B cell (primary cell): Measurements from ENCODE around the gene CTNNA2. TPM values are rescaled to one million over a fixed set of nuclear protein-coding genes. Genes with fewer than 3 reads are reported as not detected.

ENCODE experiments used
- ATAC-seq: fragments of 200-7000 bp; cut with Tn5 transposase; one replicate; pipeline ENCODE4 v1.10.0; 2021; ENCODE audit warnings: low read depth, mild to moderate bottlenecking, moderate number of reproducible peaks, moderate library complexity
- CTCF ChIA-PET: fragments of 350-600 bp; sonication (Branson Sonifier 250); formaldehyde crosslinking; loops from one replicate; lab custom pipeline; 2021; ENCODE audit warnings: antibody characterized with exemption, inconsistent platforms; lab: Charles Lee
- POLR2A ChIA-PET: fragments of 350-600 bp; sonication (Branson Sonifier 250); formaldehyde crosslinking; loops from one replicate; lab custom pipeline; 2021; ENCODE audit warnings: antibody characterized with exemption; lab: Charles Lee
- DNase-seq: peaks from one replicate; pipeline ENCODE4 v3.0.0; 2013
- H2AFZ ChIP-seq: 2 replicates; pipeline ENCODE4 v1.6.1; 2012; ENCODE audit warnings: mild to moderate bottlenecking, low read depth, low read length; ENCODE audit not compliant: insufficient read depth, poor library complexity, severe bottlenecking
- H3K27ac ChIP-seq, 2 donors: 1 replicate in 1 of 2; 2 replicates in 1 of 2; pipeline ENCODE4 v1.5.1; 2012 to 2013; ENCODE audit warnings: low read length in 2 of 2, mild to moderate bottlenecking in 2 of 2, moderate library complexity in 1 of 2
- H3K27me3 ChIP-seq, 4 experiments: fragments of 200-600 bp in 1 of 4; sonication (generic) in 1 of 4; replicated peaks in 1 of 4; 1 replicate in 2 of 4; 2 replicates in 2 of 4; pipeline versions ENCODE4 v1.6.1 to v1.7.0; 2013 to 2016; ENCODE audit warnings: low read length in 3 of 4, mild to moderate bottlenecking in 2 of 4, mixed read lengths in 1 of 4, moderate library complexity in 1 of 4; ENCODE audit not compliant: insufficient read depth in 4 of 4, control insufficient read depth in 3 of 4; ENCODE audit errors: control extremely low read depth in 1 of 4
- H3K36me3 ChIP-seq, 2 experiments: replicated peaks in 1 of 2; 1 replicate in 1 of 2; 2 replicates in 1 of 2; pipeline versions ENCODE4 v1.6.1 to v1.7.1; 2013; ENCODE audit warnings: low read length in 1 of 2; ENCODE audit not compliant: insufficient read depth in 2 of 2, control insufficient read depth in 1 of 2; ENCODE audit errors: control extremely low read depth in 1 of 2, extremely low read depth in 1 of 2
- H3K4me1 ChIP-seq, 2 donors: fragments of 200-600 bp in 1 of 2; sonication (generic) in 1 of 2; 1 replicate in 1 of 2; 2 replicates in 1 of 2; pipeline versions ENCODE4 v1.5.1 to v1.6.1; 2013 to 2017; ENCODE audit warnings: low read length in 2 of 2; ENCODE audit not compliant: control insufficient read depth in 2 of 2, insufficient read depth in 2 of 2
- H3K4me2 ChIP-seq: replicated peaks from 2 replicates; pipeline ENCODE3; 2012; ENCODE audit warnings: mild to moderate bottlenecking, low read depth, low read length; ENCODE audit not compliant: poor library complexity, severe bottlenecking
- H3K4me3 ChIP-seq, 5 experiments: fragments of 200-600 bp in 1 of 5; sonication (generic) in 1 of 5; 1 replicate in 3 of 5; 2 replicates in 2 of 5; pipeline versions ENCODE4 v1.5.1 to v1.7.0; 2011 to 2016; ENCODE audit warnings: low read length in 4 of 5, mild to moderate bottlenecking in 4 of 5, low read depth in 2 of 5, control low read depth in 1 of 5, moderate library complexity in 1 of 5; ENCODE audit not compliant: insufficient read depth in 1 of 5; ENCODE audit errors: control extremely low read depth in 1 of 5, extremely low read depth in 1 of 5
- H3K79me2 ChIP-seq: fragments of 200-600 bp; sonication (generic); one replicate; pipeline ENCODE4 v1.6.0; 2016; ENCODE audit warnings: low read length; ENCODE audit not compliant: control insufficient read depth, insufficient read depth
- H3K9ac ChIP-seq: fragments of 200-600 bp; sonication (generic); 2 replicates; pipeline ENCODE4 v1.6.1; 2017; ENCODE audit warnings: mild to moderate bottlenecking, low read length, moderate library complexity
- H3K9me3 ChIP-seq, 3 donors: one replicate each; pipeline versions ENCODE4 v1.6.1 to v1.7.1; 2013; ENCODE audit warnings: low read length in 2 of 3; ENCODE audit not compliant: control insufficient read depth in 2 of 3, insufficient read depth in 1 of 3; ENCODE audit errors: control extremely low read depth in 1 of 3
- H4K20me1 ChIP-seq: 2 replicates; pipeline ENCODE4 v1.6.0; 2012; ENCODE audit warnings: mild to moderate bottlenecking, low read length; ENCODE audit not compliant: insufficient read depth, control insufficient read depth, poor library complexity, severe bottlenecking
- H3K27ac Mint-ChIP-seq: one replicate; pipeline ENCODE4 v1.8.0; 2021; ENCODE audit warnings: mixed read lengths
- H3K27me3 Mint-ChIP-seq: one replicate; pipeline ENCODE4 v1.8.0; 2021; ENCODE audit warnings: mixed read lengths
- H3K4me1 Mint-ChIP-seq: one replicate; pipeline ENCODE4 v1.8.0; 2021; ENCODE audit warnings: mixed read lengths
- H3K4me3 Mint-ChIP-seq: one replicate; pipeline ENCODE4 v1.8.0; 2021; ENCODE audit warnings: mixed read lengths
- H3K9me3 Mint-ChIP-seq: one replicate; pipeline ENCODE4 v1.8.0; 2022; ENCODE audit warnings: mixed read lengths; ENCODE audit not compliant: insufficient read depth
- EZH2 ChIP-seq: IDR thresholded peaks from 2 replicates; pipeline ENCODE4 v1.6.1; 2012; ENCODE audit warnings: borderline replicate concordance, low read depth, mild to moderate bottlenecking, moderate library complexity, low read length; ENCODE audit not compliant: insufficient read depth, poor library complexity, severe bottlenecking
- WGBS: methylation state at CpG from one replicate; pipeline ENCODE4 v1.1.5; 2013; ENCODE audit warnings: missing lambda C conversion rate; ENCODE audit not compliant: insufficient coverage; 5-methylcytosine and 5-hydroxymethylcytosine counted together
- intact Hi-C: fragments of 100-400 bp; cut with micrococcal nuclease; formaldehyde crosslinking; loops from one replicate; pipeline ENCODE4 v1.10.0; 2022
- polyA plus RNA-seq: library from polyadenylated mRNA; depleted of rRNA; stranded (reverse); fragments of >200 nt; gene quantifications from 2 replicates; pipeline ENCODE4 v1.2.3, GENCODE V29; 2012
- total RNA-seq, 2 donors: library from RNA; stranded (reverse); fragments of 120-200 nt in 1 of 2; gene quantifications; 1 replicate in 1 of 2; 2 replicates in 1 of 2; pipeline versions ENCODE4 v1.2.3 to v1.2.4, GENCODE V29; 2013 to 2022
- TF ChIP-seq, protein P1 (sequence below): fragments of 200-600 bp; IDR thresholded peaks from one replicate; pipeline ENCODE4 v1.8.0; 2022; ENCODE audit warnings: antibody characterized with exemption, mild to moderate bottlenecking

The CTNNA2 gene
- total and polyA plus RNA-seq, 2 donors (not counting 1 experiment from before 2014, with no cell fraction given), result not detected

DNA sequence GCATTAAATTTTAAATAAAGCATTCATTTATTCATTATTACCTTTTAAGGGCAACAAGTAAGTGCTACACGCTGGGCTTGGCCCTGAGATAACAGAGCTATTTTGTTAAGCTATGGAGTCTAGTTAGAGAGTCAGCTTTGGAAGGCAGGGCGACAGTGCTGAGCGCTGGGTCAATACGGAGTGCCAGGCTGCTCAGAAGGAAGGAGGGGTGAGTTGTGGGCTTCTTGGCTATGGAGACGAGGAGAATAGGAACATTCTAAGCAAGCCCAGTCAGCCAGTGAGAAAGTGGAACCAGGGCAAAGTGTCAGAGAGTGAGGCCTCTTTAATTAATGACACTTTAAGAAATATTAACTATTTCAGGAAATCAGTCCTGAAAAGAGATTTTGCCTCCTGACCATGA lies 503.3 kb downstream of the CTNNA2 start:
- H3K27me3 Mint-ChIP-seq, result no peaks in the 10 kb centered on the region
- CTCF ChIA-PET, result no interaction called here

DNA sequence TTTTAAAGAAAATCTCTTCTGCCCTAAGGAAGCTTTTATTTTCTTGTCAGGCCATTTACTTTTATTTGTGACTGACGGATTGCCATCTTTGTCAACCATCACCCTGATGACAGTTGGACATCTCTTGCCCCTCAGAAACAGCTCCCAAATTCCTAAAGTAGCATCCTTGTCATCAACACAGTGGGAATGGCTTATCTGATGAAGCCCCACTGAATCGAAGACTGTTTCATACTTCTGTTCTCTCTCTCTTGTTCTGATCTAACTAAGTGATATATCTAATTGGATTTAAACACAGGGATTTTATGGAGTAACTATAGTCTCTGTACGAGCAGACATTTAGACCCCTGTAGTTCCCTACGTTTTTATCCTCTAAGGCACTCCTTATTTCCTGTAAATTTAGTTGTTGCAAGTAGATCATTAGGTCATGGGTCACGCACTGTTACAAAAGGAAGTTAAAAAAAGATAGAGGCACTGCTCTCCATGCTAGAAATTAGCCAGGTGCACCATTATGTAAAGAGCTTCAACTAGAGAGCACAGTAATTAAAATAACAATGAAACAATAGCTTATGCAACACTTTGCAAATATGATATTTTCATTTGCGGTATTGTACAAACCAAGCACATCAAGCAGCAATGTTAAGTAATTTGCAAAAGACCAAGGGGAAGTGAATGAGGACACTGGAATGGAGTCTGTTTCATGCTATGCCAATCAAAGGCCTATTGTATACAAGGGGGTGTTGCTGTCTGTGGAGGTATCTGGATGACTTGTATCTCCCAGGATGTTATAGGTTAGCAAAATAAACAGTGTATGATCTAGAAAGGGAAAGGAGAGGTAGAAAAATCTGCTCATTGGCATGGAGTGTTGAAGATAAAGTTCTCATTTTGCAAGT lies 507.0 kb downstream of the CTNNA2 start:
- H3K4me3 ChIP-seq, result no peak overlapping the region
- intact Hi-C loops, result no loop called here
- DNase-seq (no peak), ATAC-seq (no peak)
- POLR2A ChIA-PET, result no interaction called here
- TF ChIP-seq, protein P1, sequence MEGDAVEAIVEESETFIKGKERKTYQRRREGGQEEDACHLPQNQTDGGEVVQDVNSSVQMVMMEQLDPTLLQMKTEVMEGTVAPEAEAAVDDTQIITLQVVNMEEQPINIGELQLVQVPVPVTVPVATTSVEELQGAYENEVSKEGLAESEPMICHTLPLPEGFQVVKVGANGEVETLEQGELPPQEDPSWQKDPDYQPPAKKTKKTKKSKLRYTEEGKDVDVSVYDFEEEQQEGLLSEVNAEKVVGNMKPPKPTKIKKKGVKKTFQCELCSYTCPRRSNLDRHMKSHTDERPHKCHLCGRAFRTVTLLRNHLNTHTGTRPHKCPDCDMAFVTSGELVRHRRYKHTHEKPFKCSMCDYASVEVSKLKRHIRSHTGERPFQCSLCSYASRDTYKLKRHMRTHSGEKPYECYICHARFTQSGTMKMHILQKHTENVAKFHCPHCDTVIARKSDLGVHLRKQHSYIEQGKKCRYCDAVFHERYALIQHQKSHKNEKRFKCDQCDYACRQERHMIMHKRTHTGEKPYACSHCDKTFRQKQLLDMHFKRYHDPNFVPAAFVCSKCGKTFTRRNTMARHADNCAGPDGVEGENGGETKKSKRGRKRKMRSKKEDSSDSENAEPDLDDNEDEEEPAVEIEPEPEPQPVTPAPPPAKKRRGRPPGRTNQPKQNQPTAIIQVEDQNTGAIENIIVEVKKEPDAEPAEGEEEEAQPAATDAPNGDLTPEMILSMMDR, result no peak
- no peak for TF ChIP-seq EZH2
- H3K27ac ChIP-seq, result no peak overlapping the region
- CTCF ChIA-PET, result no interaction called here
- no peaks in the 10 kb centered on the region for H3K4me1 Mint-ChIP-seq
- no peaks in the 10 kb centered on the region for H3K27me3 Mint-ChIP-seq
- peaks cover 0 to 4% (median 0%) of the 10 kb centered on the region in 3 donors for H3K9me3 ChIP-seq
- H2AFZ ChIP-seq, result no peak overlapping the region
- H3K4me3 Mint-ChIP-seq, result no peak overlapping the region
- no peak overlapping the region for H3K4me2 ChIP-seq
- no peak overlapping the region for H3K9ac ChIP-seq
- H3K27me3 ChIP-seq, result no peaks in the 10 kb centered on the region
- no peaks in the 10 kb centered on the region for H3K9me3 Mint-ChIP-seq
- H3K36me3 ChIP-seq, result no peaks in the 10 kb centered on the region
- 100% methylated on average over 1 of the region's 6 CpGs for WGBS
- no peaks in the 10 kb centered on the region for H4K20me1 ChIP-seq
- H3K27ac Mint-ChIP-seq, result no peak overlapping the region
- H3K79me2 ChIP-seq, result no peaks in the 10 kb centered on the region
- H3K4me1 ChIP-seq, result no peaks in the 10 kb centered on the region

More for the DNA sequence above, 503.3 kb downstream of the CTNNA2 start:
- Histone ChIP-seq H3K27ac (no peak overlapping the region), H3K4me3 (no peak overlapping the region), H3K9ac (no peak overlapping the region), H3K79me2 (no peaks in the 10 kb centered on the region), H4K20me1 (no peaks in the 10 kb centered on the region), H3K4me1 (no peaks in the 10 kb centered on the region), H3K36me3 (no peaks in the 10 kb centered on the region), H3K9me3 (no peaks in the 10 kb centered on the region), H2AFZ (no peak overlapping the region), H3K4me2 (no peak overlapping the region), H3K27me3 (no peaks in the 10 kb centered on the region)
- TF ChIP-seq EZH2, result no peak
- TF ChIP-seq, protein P1, result no peak
- DNase-seq (no peak), ATAC-seq (no peak)
- Mint-ChIP-seq H3K27ac (no peak overlapping the region), H3K4me1 (no peaks in the 10 kb centered on the region), H3K4me3 (no peak overlapping the region), H3K9me3 (no peaks in the 10 kb centered on the region)
- WGBS, result 100% methylated on average over 4 of the region's 5 CpGs
- POLR2A ChIA-PET, result no interaction called here
- intact Hi-C loops, result no loop called here
